Renal cortex interstitium (tissue), 15 donors: ENCODE measurements around the gene HAPSTR1. TPM values are rescaled to one million over a fixed set of nuclear protein-coding genes. Genes with fewer than 3 reads are reported as not detected.
"Not testable (repeated sequence)": the region's sequence is repeated elsewhere in the genome, so short reads cannot be mapped to it uniquely, and the experiment has no call there.

Source experiments
- DNase-seq, 11 donors: peaks; one replicate each; pipeline ENCODE4 v3.0.0-alpha.2; 2013; ENCODE audit warnings: low read depth in 9 of 11, low spot score in 4 of 11; ENCODE audit errors: extremely low read depth in 1 of 11
- long read RNA-seq, 16 experiments: transcript quantifications; one replicate each; lab custom pipeline, GENCODE V29; 2026
- polyA plus RNA-seq, 3 donors: library from polyadenylated mRNA; unstranded; fragments of 120-200 nt; gene quantifications; one replicate each; pipeline ENCODE4 v1.2.1, GENCODE V29; 2013; ENCODE audit not compliant: insufficient read length in 3 of 3

The HAPSTR1 gene
- polyA plus RNA-seq = 10 to 100 TPM; 44.5 to 51.5 (median 46.2) TPM
- long read RNA-seq, donor 1, full-length matches to known transcripts = 6 of 6 reads
- long read RNA-seq, donor 1, partial matches to known transcripts = 0 of 6 reads
- long read RNA-seq, donor 1, other reads (novel, unspliced or antisense) = 0 of 6 reads
- long read RNA-seq, donor 2, full-length matches to known transcripts = 4 of 4 reads
- long read RNA-seq, donor 2, partial matches to known transcripts = 0 of 4 reads
- long read RNA-seq, donor 2, other reads (novel, unspliced or antisense) = 0 of 4 reads
- long read RNA-seq, donor 3, full-length matches to known transcripts = 18 of 18 reads
- long read RNA-seq, donor 3, partial matches to known transcripts = 0 of 18 reads
- long read RNA-seq, donor 3, other reads (novel, unspliced or antisense) = 0 of 18 reads
- long read RNA-seq, donor 4, full-length matches to known transcripts = 8 of 8 reads
- long read RNA-seq, donor 4, partial matches to known transcripts = 0 of 8 reads
- long read RNA-seq, donor 4, other reads (novel, unspliced or antisense) = 0 of 8 reads
- long read RNA-seq, donor 5 = 0 reads
- long read RNA-seq, donor 6, full-length matches to known transcripts = 8 of 8 reads
- long read RNA-seq, donor 6, partial matches to known transcripts = 0 of 8 reads
- long read RNA-seq, donor 6, other reads (novel, unspliced or antisense) = 0 of 8 reads
- long read RNA-seq, donor 7, full-length matches to known transcripts = 4 of 49 reads
- long read RNA-seq, donor 7, partial matches to known transcripts = 45 of 49 reads
- long read RNA-seq, donor 7, other reads (novel, unspliced or antisense) = 0 of 49 reads
- long read RNA-seq, donor 8 = 0 reads
- long read RNA-seq, donor 9, full-length matches to known transcripts = 8 of 8 reads
- long read RNA-seq, donor 9, partial matches to known transcripts = 0 of 8 reads
- long read RNA-seq, donor 9, other reads (novel, unspliced or antisense) = 0 of 8 reads
- long read RNA-seq, donor 10, full-length matches to known transcripts = 12 of 58 reads
- long read RNA-seq, donor 10, partial matches to known transcripts = 46 of 58 reads
- long read RNA-seq, donor 10, other reads (novel, unspliced or antisense) = 0 of 58 reads
- long read RNA-seq, donor 11, full-length matches to known transcripts = 5 of 5 reads
- long read RNA-seq, donor 11, partial matches to known transcripts = 0 of 5 reads
- long read RNA-seq, donor 11, other reads (novel, unspliced or antisense) = 0 of 5 reads
- long read RNA-seq, donor 12 = 0 reads
- long read RNA-seq, donor 13 = 0 reads
- long read RNA-seq, donor 14, full-length matches to known transcripts = 6 of 6 reads
- long read RNA-seq, donor 14, partial matches to known transcripts = 0 of 6 reads
- long read RNA-seq, donor 14, other reads (novel, unspliced or antisense) = 0 of 6 reads
- long read RNA-seq, donor 15, full-length matches to known transcripts = 3 of 22 reads
- long read RNA-seq, donor 15, partial matches to known transcripts = 19 of 22 reads
- long read RNA-seq, donor 15, other reads (novel, unspliced or antisense) = 0 of 22 reads
- long read RNA-seq, donor 16, full-length matches to known transcripts = 29 of 29 reads
- long read RNA-seq, donor 16, partial matches to known transcripts = 0 of 29 reads
- long read RNA-seq, donor 16, other reads (novel, unspliced or antisense) = 0 of 29 reads

GRCh38 chr16:9090960-9091866 lies at the start of gene HAPSTR1:
HAPSTR1 (plus strand) TSS chr16:9091644; CDS start chr16:9092045, 401 bp downstream.
- DNase-seq = peak; percentile 99 to 100 (median 100)

- no peak for DNase-seq
These were observed 48.9 kb upstream of the HAPSTR1 start for GRCh38 chr16:9042533-9042932.

- no peak for DNase-seq
These were observed 48.3 kb upstream of the HAPSTR1 start for GRCh38 chr16:9042964-9043680.

- DNase-seq = not testable (repeated sequence)
These were observed 45.9 kb upstream of the HAPSTR1 start for GRCh38 chr16:9045562-9045961.

GRCh38 chr16:9046667-9047055 lies 44.8 kb upstream of the HAPSTR1 start:
- DNase-seq = no peak

- DNase-seq = peak in 3 of 11 donors; percentile 29 to 50 (median 44)
These were observed 43.6 kb upstream of the HAPSTR1 start for GRCh38 chr16:9047689-9048301.

- no peak for DNase-seq
These were observed 43.1 kb upstream of the HAPSTR1 start for GRCh38 chr16:9048302-9048700.

- no peak for DNase-seq
These were observed 42.2 kb upstream of the HAPSTR1 start for GRCh38 chr16:9049241-9049640.

- DNase-seq = no peak
These were observed 41.2 kb upstream of the HAPSTR1 start for GRCh38 chr16:9050102-9050830.

- DNase-seq = peak in 7 of 11 donors; percentile 21 to 62 (median 43)
These were observed 38.3 kb upstream of the HAPSTR1 start for GRCh38 chr16:9053006-9053601.

GRCh38 chr16:9054460-9054859 lies 37.0 kb upstream of the HAPSTR1 start:
- DNase-seq = no peak

- DNase-seq = no peak
These were observed 36.3 kb upstream of the HAPSTR1 start for GRCh38 chr16:9055115-9055514.

GRCh38 chr16:9055661-9056060 lies 35.8 kb upstream of the HAPSTR1 start:
- DNase-seq = no peak

- DNase-seq = no peak
These were observed 35.4 kb upstream of the HAPSTR1 start for GRCh38 chr16:9056061-9056460.

- no peak for DNase-seq
These were observed 33.2 kb upstream of the HAPSTR1 start for GRCh38 chr16:9058211-9058610.
